GM19397 (cell line): ENCODE measurements around the gene BTBD16.

ENCODE experiments used
- ATAC-seq: cut with Tn5 transposase; IDR thresholded peaks from one replicate; pipeline ENCODE4 v1.9.1; 2021; ENCODE audit warnings: mild to moderate bottlenecking, moderate library complexity; ENCODE audit not compliant: unreplicated experiment

The BTBD16 gene

GRCh38 chr10:122338609-122339441 lies 67.7 kb downstream of the BTBD16 start:
- no peak for ATAC-seq

GRCh38 chr10:122341141-122341810 lies 70.2 kb downstream of the BTBD16 start:
- ATAC-seq: no peak

- no peak for ATAC-seq
Measured at GRCh38 chr10:122342293-122343134, 71.4 kb downstream of the BTBD16 start.

GRCh38 chr10:122343135-122343800 lies 72.2 kb downstream of the BTBD16 start:
- no peak for ATAC-seq

GRCh38 chr10:122343936-122344335 lies 72.8 kb downstream of the BTBD16 start:
- ATAC-seq: no peak

GRCh38 chr10:122344741-122345258 lies 73.7 kb downstream of the BTBD16 start:
- no peak for ATAC-seq

- ATAC-seq: no peak
Measured at GRCh38 chr10:122346326-122346950, 75.3 kb downstream of the BTBD16 start.

- no peak for ATAC-seq
Measured at GRCh38 chr10:122347170-122347841, 76.2 kb downstream of the BTBD16 start.

GRCh38 chr10:122348512-122348911 lies 77.4 kb downstream of the BTBD16 start:
- no peak for ATAC-seq

- ATAC-seq: no peak
Measured at GRCh38 chr10:122348935-122349361, 77.9 kb downstream of the BTBD16 start.

GRCh38 chr10:122349758-122350369 lies 78.8 kb downstream of the BTBD16 start:
- no peak for ATAC-seq

- no peak for ATAC-seq
Measured at GRCh38 chr10:122350893-122351292, 79.8 kb downstream of the BTBD16 start.

- no peak for ATAC-seq
Measured at GRCh38 chr10:122352817-122353525, 81.9 kb downstream of the BTBD16 start.

GRCh38 chr10:122354383-122354782 lies 83.3 kb downstream of the BTBD16 start:
- ATAC-seq: no peak

GRCh38 chr10:122357685-122358084 lies 86.6 kb downstream of the BTBD16 start:
- ATAC-seq: no peak

GRCh38 chr10:122359621-122360020 lies 88.5 kb downstream of the BTBD16 start:
- ATAC-seq: no peak

- no peak for ATAC-seq
Measured at GRCh38 chr10:122361046-122361445, 90.0 kb downstream of the BTBD16 start.

GRCh38 chr10:122362031-122362592 lies 91.0 kb downstream of the BTBD16 start:
- no peak for ATAC-seq
